ENCODE data around the gene GALK2. TPM values are rescaled to one million over a fixed set of nuclear protein-coding genes. Genes with fewer than 3 reads are reported as not detected.

GALK2 gene
- total RNA-seq, 3 donors from 2014 or later (not counting 1 experiment from before 2014, with no cell fraction given): 19.1 to 24.3 (median 23.6) TPM

- Histone ChIP-seq H3K36me3 (ENCODE audit: control insufficient read depth, insufficient read depth, low read length) (peaks cover 6% of the 10 kb centered on the region), H3K27me3 (ENCODE audit: control insufficient read depth, insufficient read depth, low read length) (no peaks in the 10 kb centered on the region), H3K4me1 (ENCODE audit: control insufficient read depth, insufficient read depth, low read length) (no peaks in the 10 kb centered on the region), H3K4me3 (ENCODE audit: low read length) (no peak overlapping the region), H3K9me3 (ENCODE audit: control insufficient read depth, insufficient read depth, low read length) (no peaks in the 10 kb centered on the region), H3K27ac (ENCODE audit: low read length) (no peak overlapping the region)
- Mint-ChIP-seq H3K27me3 (ENCODE audit: low read depth in 2 of 2) (no peaks in the 10 kb centered on the region), H3K36me3 (no peaks in the 10 kb centered on the region), H3K27ac (no peak overlapping the region), H3K4me3 (no peak overlapping the region), H3K4me1 (no peaks in the 10 kb centered on the region), H3K9me3 (no peaks in the 10 kb centered on the region)
- DNase-seq: no peak
- intact Hi-C loops (cut with micrococcal nuclease): no loop called here
- TF ChIP-seq, protein P1, sequence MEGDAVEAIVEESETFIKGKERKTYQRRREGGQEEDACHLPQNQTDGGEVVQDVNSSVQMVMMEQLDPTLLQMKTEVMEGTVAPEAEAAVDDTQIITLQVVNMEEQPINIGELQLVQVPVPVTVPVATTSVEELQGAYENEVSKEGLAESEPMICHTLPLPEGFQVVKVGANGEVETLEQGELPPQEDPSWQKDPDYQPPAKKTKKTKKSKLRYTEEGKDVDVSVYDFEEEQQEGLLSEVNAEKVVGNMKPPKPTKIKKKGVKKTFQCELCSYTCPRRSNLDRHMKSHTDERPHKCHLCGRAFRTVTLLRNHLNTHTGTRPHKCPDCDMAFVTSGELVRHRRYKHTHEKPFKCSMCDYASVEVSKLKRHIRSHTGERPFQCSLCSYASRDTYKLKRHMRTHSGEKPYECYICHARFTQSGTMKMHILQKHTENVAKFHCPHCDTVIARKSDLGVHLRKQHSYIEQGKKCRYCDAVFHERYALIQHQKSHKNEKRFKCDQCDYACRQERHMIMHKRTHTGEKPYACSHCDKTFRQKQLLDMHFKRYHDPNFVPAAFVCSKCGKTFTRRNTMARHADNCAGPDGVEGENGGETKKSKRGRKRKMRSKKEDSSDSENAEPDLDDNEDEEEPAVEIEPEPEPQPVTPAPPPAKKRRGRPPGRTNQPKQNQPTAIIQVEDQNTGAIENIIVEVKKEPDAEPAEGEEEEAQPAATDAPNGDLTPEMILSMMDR (IDR thresholded peaks at IDR 0.05): no peak
- ATAC-seq: no peak
Measured at GRCh38 chr15:49330166-49330565, 160.1 kb downstream of the GALK2 start.

DNA sequence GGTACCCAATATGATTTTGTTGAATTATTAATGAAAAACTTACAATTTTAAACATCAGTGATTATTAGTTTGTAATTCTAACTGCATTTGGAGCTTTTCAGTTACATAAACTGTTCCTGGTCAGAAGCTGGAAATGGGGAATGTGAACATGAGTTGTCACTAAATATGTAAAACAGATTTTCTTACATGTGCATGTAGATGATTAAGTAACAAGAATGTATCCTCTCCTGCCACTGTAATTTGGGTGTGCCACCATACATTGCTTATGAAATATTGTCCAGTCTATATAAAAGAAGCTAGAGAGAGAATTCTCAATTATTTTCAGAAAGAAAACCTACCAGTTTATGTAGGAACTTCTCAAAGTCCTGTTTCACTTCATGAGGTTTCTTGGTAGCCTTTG is 161.4 kb downstream of the GALK2 start:
- H3K36me3 Mint-ChIP-seq: no peaks in the 10 kb centered on the region
- no peak overlapping the region for H3K27ac ChIP-seq (ENCODE audit: low read length)
- no peaks in the 10 kb centered on the region for H3K27me3 ChIP-seq (ENCODE audit: control insufficient read depth, insufficient read depth, low read length)
- intact Hi-C loops (cut with micrococcal nuclease): no loop called here
- ATAC-seq: no peak
- H3K4me3 Mint-ChIP-seq: no peak overlapping the region
- peaks cover 6% of the 10 kb centered on the region for H3K36me3 ChIP-seq (ENCODE audit: control insufficient read depth, insufficient read depth, low read length)
- no peaks in the 10 kb centered on the region for H3K9me3 Mint-ChIP-seq
- no peaks in the 10 kb centered on the region for H3K27me3 Mint-ChIP-seq (ENCODE audit: low read depth in 2 of 2)
- TF ChIP-seq, protein P1 (IDR thresholded peaks at IDR 0.05): no peak
- H3K27ac Mint-ChIP-seq: no peak overlapping the region
- no peak overlapping the region for H3K4me3 ChIP-seq (ENCODE audit: low read length)
- no peaks in the 10 kb centered on the region for H3K4me1 ChIP-seq (ENCODE audit: control insufficient read depth, insufficient read depth, low read length)
- DNase-seq: no peak
- no peaks in the 10 kb centered on the region for H3K9me3 ChIP-seq (ENCODE audit: control insufficient read depth, insufficient read depth, low read length)
- no peaks in the 10 kb centered on the region for H3K4me1 Mint-ChIP-seq

DNA sequence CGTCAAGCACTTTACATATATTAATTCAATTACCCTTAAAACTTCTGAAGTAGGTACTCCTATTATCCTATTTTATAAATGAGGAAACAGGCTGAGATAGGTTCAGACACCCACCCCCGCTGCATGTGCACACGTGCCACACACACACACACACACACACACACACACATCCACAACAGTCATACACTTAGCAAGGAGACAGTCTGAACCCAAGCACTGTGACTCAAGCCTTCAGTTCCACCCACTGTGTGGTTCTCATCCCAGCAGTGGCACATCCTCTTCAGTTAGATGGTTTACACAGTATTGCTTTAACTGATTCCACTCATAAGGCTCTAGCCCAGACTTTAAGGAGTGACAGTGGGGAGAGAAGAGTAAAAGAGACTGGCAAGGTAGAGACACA is 161.9 kb downstream of the GALK2 start:
- ATAC-seq (no peak), DNase-seq (no peak)
- TF ChIP-seq, protein P1 (IDR thresholded peaks at IDR 0.05): no peak
- Histone ChIP-seq H3K27me3 (ENCODE audit: control insufficient read depth, insufficient read depth, low read length) (no peaks in the 10 kb centered on the region), H3K4me1 (ENCODE audit: control insufficient read depth, insufficient read depth, low read length) (no peaks in the 10 kb centered on the region), H3K4me3 (ENCODE audit: low read length) (no peak overlapping the region), H3K27ac (ENCODE audit: low read length) (no peak overlapping the region), H3K9me3 (ENCODE audit: control insufficient read depth, insufficient read depth, low read length) (no peaks in the 10 kb centered on the region), H3K36me3 (ENCODE audit: control insufficient read depth, insufficient read depth, low read length) (peaks cover 6% of the 10 kb centered on the region)
- H3K9me3 Mint-ChIP-seq: no peaks in the 10 kb centered on the region
- no peak overlapping the region for H3K4me3 Mint-ChIP-seq
- intact Hi-C loops (cut with micrococcal nuclease): no loop called here
- H3K36me3 Mint-ChIP-seq: no peaks in the 10 kb centered on the region
- no peaks in the 10 kb centered on the region for H3K27me3 Mint-ChIP-seq (ENCODE audit: low read depth in 2 of 2)
- no peak overlapping the region for H3K27ac Mint-ChIP-seq
- WGBS (ENCODE audit: insufficient coverage): 95% methylated on average over 2 of the region's 3 CpGs
- H3K4me1 Mint-ChIP-seq: no peaks in the 10 kb centered on the region

DNA sequence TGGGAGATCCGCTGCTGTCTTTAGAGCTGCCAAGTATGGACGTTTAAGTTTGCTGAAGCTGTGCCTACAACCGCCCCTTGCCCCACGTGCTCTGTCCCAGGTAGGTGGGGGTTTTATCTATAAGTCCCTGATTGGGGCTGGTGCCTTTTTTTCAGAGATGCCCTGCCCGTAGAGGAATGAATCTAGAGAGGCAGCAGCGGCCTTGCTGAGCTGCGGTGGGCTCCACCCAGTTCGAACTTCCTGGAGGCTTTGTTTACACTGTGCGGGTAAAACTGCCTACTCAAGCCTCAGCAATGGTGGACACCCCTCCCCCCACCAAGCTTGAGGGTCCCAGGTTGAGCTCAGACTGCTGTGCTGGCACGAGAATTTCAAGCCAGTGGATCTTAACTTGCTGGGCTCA is 169.6 kb downstream of the GALK2 start:
- H3K27me3 Mint-ChIP-seq (ENCODE audit: low read depth in 2 of 2): no peaks in the 10 kb centered on the region
- Histone ChIP-seq H3K4me1 (ENCODE audit: control insufficient read depth, insufficient read depth, low read length) (no peaks in the 10 kb centered on the region), H3K9me3 (ENCODE audit: control insufficient read depth, insufficient read depth, low read length) (no peaks in the 10 kb centered on the region), H3K36me3 (ENCODE audit: control insufficient read depth, insufficient read depth, low read length) (no peaks in the 10 kb centered on the region), H3K4me3 (ENCODE audit: low read length) (no peak overlapping the region), H3K27me3 (ENCODE audit: control insufficient read depth, insufficient read depth, low read length) (no peaks in the 10 kb centered on the region), H3K27ac (ENCODE audit: low read length) (no peak overlapping the region)
- peaks cover 0 to 11% of the 10 kb centered on the region in 2 donors for H3K4me1 Mint-ChIP-seq
- H3K4me3 Mint-ChIP-seq: no peak overlapping the region
- TF ChIP-seq, protein P1 (IDR thresholded peaks at IDR 0.05): no peak
- intact Hi-C loops (cut with micrococcal nuclease): no loop called here
- H3K36me3 Mint-ChIP-seq: peaks cover 17% of the 10 kb centered on the region
- ATAC-seq (no peak), DNase-seq (no peak)
- WGBS (ENCODE audit: insufficient coverage): 83% methylated on average over 10 of the region's 10 CpGs
- no peak overlapping the region for H3K27ac Mint-ChIP-seq
- no peaks in the 10 kb centered on the region for H3K9me3 Mint-ChIP-seq

All from natural killer cell (primary cell).